Measurements from ENCODE around the gene TMEM217. TPM values are rescaled to one million over a fixed set of nuclear protein-coding genes. Genes with fewer than 3 reads are reported as not detected.
"Not testable (repeated sequence)": the region's sequence is repeated elsewhere in the genome, so short reads cannot be mapped to it uniquely, and the experiment has no call there.

Gene TMEM217
- total and polyA plus RNA-seq, 5 experiments from 2014 or later: 0.24 to 0.96 (median 0.54) TPM

- DNase-seq: no peak
- peaks cover 32 to 69% (median 64%) of the 10 kb centered on the region in 4 donors for H3K4me1 Mint-ChIP-seq
- peaks cover 0 to 2% (median 0%) of the 10 kb centered on the region in 5 donors for H3K27me3 Mint-ChIP-seq
- ATAC-seq: no peak
- H3K9me3 Mint-ChIP-seq: no peaks in the 10 kb centered on the region
- no peaks in the 10 kb centered on the region for H3K36me3 Mint-ChIP-seq
- POLR2A ChIA-PET: interaction anchor here (1.2 to 1.7 kb wide), 3 partner anchors 10 to 187 kb away, joined by 3 to 9 read pairs (median 4); no protein-coding TSS in a partner anchor
- peak overlapping the region in 1 of 10 donors; percentile 5 for H3K4me3 Mint-ChIP-seq
- H3K27ac Mint-ChIP-seq: peak overlapping the region in 7 of 10 donors; percentile 1 to 70 (median 33)
These were observed 53.8 kb downstream of the TMEM217 start for GRCh38 chr6:37204014-37204751.

GRCh38 chr6:37202788-37203491 lies 55.0 kb downstream of the TMEM217 start:
- H3K4me1 Mint-ChIP-seq: peaks cover 29 to 60% (median 56%) of the 10 kb centered on the region in 4 donors
- peak in 2 of 10 donors; percentile 23 to 27 for DNase-seq
- peak overlapping the region in 9 of 10 donors; percentile 1 to 62 (median 29) for H3K4me3 Mint-ChIP-seq

DNA sequence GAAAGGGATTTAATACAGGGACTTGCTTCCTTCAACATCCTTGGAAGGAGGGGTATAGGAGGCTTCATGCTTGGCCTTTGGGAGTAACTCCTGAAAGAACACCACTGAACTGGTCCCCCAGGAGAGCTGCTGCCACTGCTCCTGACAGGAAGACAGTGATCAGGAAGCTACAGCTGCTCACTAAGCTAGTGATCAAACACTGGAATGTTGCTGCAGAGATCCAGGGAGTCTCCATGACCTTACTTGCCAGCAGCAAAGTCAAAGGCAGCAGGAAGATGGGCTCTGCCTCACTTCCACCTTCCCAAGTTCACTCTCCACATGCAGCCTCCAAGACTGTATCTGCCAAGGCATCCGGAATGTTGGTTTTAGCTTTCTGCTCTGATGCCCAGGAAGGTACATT lies 56.2 kb downstream of the TMEM217 start:
- no peaks in the 10 kb centered on the region for H3K36me3 Mint-ChIP-seq
- ATAC-seq (no peak), DNase-seq (no peak)
- H3K27ac Mint-ChIP-seq: peak overlapping the region in 6 of 10 donors; percentile 49 to 92 (median 77)
- H3K27me3 Mint-ChIP-seq: no peaks in the 10 kb centered on the region
- H3K4me3 Mint-ChIP-seq: no peak overlapping the region
- POLR2A ChIA-PET: interaction anchor here (1.2 to 1.7 kb wide), 2 partner anchors 15 to 29 kb away, joined by 4 read pairs; no protein-coding TSS in a partner anchor
- no peaks in the 10 kb centered on the region for H3K9me3 Mint-ChIP-seq
- H3K4me1 Mint-ChIP-seq: peaks cover 19 to 48% (median 46%) of the 10 kb centered on the region in 4 donors

More at GRCh38 chr6:37202788-37203491, 55.0 kb downstream of the TMEM217 start:
- Mint-ChIP-seq H3K27me3 (peaks cover 0 to 2% (median 0%) of the 10 kb centered on the region in 5 donors), H3K27ac (peak overlapping the region; percentile 70 to 94 (median 88)), H3K36me3 (no peaks in the 10 kb centered on the region), H3K9me3 (no peaks in the 10 kb centered on the region)
- peak; percentile 67 to 72 for ATAC-seq
- POLR2A ChIA-PET: interaction anchor here (0.8 to 1.7 kb wide), 7 partner anchors 16 to 185 kb away, joined by 3 to 9 read pairs (median 3); no protein-coding TSS in a partner anchor

GRCh38 chr6:37200085-37200484 lies 57.9 kb downstream of the TMEM217 start:
- H3K27ac Mint-ChIP-seq: peak overlapping the region in 4 of 10 donors; percentile 38 to 76 (median 46)
- no peak for ATAC-seq
- DNase-seq: no peak
- H3K9me3 Mint-ChIP-seq: no peaks in the 10 kb centered on the region
- no peaks in the 10 kb centered on the region for H3K36me3 Mint-ChIP-seq
- POLR2A ChIA-PET: interaction anchor here (1.0 to 1.2 kb wide), 2 partner anchors 9 to 14 kb away, joined by 3 read pairs; no protein-coding TSS in a partner anchor
- H3K27me3 Mint-ChIP-seq: no peaks in the 10 kb centered on the region
- H3K4me1 Mint-ChIP-seq: peaks cover 17 to 39% (median 32%) of the 10 kb centered on the region in 4 donors
- H3K4me3 Mint-ChIP-seq: no peak overlapping the region

- ATAC-seq, DNase-seq, H3K27ac Mint-ChIP-seq, H3K9me3 Mint-ChIP-seq, H3K4me3 Mint-ChIP-seq, H3K27me3 Mint-ChIP-seq, H3K36me3 Mint-ChIP-seq: not testable (repeated sequence)
- POLR2A ChIA-PET: interaction anchor here (1.1 to 2.7 kb wide), 2 partner anchors 9 kb away, joined by 3 to 19 read pairs; no protein-coding TSS in a partner anchor
- H3K4me1 Mint-ChIP-seq: peaks cover 13 to 37% (median 29%) of the 10 kb centered on the region in 4 donors
These were observed 61.5 kb downstream of the TMEM217 start for GRCh38 chr6:37196451-37196850.

GRCh38 chr6:37194886-37195285 lies 63.1 kb downstream of the TMEM217 start:
- H3K4me3 Mint-ChIP-seq, H3K36me3 Mint-ChIP-seq, DNase-seq, H3K27me3 Mint-ChIP-seq, ATAC-seq, H3K9me3 Mint-ChIP-seq: not testable (repeated sequence)
- H3K27ac Mint-ChIP-seq: peak overlapping the region in 2 of 10 donors; percentile 24 to 81
- H3K4me1 Mint-ChIP-seq: peaks cover 16 to 35% (median 33%) of the 10 kb centered on the region in 4 donors
- POLR2A ChIA-PET: interaction anchor here (1.0 kb wide), 1 partner anchor 188 kb away, joined by 3 read pairs; no protein-coding TSS in a partner anchor

DNA sequence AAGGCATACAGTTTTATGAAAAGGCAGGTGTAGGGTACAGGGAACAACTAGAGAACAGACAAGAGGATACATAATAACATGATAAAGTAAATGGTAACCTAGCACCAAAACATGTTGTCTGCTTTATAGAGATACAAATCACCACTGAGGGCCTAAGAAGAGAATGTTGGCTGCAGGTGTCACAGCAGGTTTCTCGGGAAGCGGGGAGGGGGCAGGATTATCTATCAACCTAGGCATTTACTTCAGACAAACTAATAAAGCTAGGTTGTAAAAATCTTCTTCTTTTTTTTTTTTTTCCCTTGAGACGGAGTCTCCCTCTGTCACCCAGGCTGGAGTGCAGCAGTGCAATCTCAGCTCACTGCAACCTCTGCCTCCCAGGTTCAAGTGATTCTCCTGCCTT lies 65.3 kb downstream of the TMEM217 start:
- H3K9me3 Mint-ChIP-seq: peaks cover 0 to 2% (median 0%) of the 10 kb centered on the region in 9 donors
- POLR2A ChIA-PET: interaction anchor here (0.6 to 0.7 kb wide), 2 partner anchors 34 to 98 kb away, joined by 3 read pairs; no protein-coding TSS in a partner anchor
- DNase-seq (no peak), ATAC-seq (peak in 1 of 2 donors; percentile 33)
- H3K27ac Mint-ChIP-seq: peak overlapping the region in 9 of 10 donors; percentile 33 to 90 (median 72)
- peaks cover 17 to 51% (median 40%) of the 10 kb centered on the region in 4 donors for H3K4me1 Mint-ChIP-seq
- H3K27me3 Mint-ChIP-seq: no peaks in the 10 kb centered on the region
- H3K4me3 Mint-ChIP-seq: peak overlapping the region in 1 of 10 donors; percentile 24
- H3K36me3 Mint-ChIP-seq: no peaks in the 10 kb centered on the region

GRCh38 chr6:37190159-37190535 lies 67.8 kb downstream of the TMEM217 start:
- POLR2A ChIA-PET: interaction anchor here (0.7 to 2.3 kb wide), 7 partner anchors 8 to 1783 kb away, joined by 3 to 12 read pairs (median 6); partner anchors contain the start of gene PIM1
- ATAC-seq (no peak), DNase-seq (no peak)
- Mint-ChIP-seq H3K27ac (peak overlapping the region in 7 of 10 donors; percentile 52 to 81 (median 71)), H3K27me3 (no peaks in the 10 kb centered on the region), H3K9me3 (peaks cover 0 to 4% (median 0%) of the 10 kb centered on the region in 9 donors), H3K4me3 (peak overlapping the region in 6 of 10 donors; percentile 33 to 66 (median 45)), H3K4me1 (peaks cover 25 to 75% (median 63%) of the 10 kb centered on the region in 4 donors), H3K36me3 (peaks cover 0 to 2% (median 0%) of the 10 kb centered on the region in 3 donors)

GRCh38 chr6:37188962-37189510 lies 68.9 kb downstream of the TMEM217 start:
- POLR2A ChIA-PET: interaction anchor here (0.7 to 2.9 kb wide), 8 partner anchors 8 to 203 kb away, joined by 3 to 19 read pairs (median 6); partner anchors contain the start of genes MTCH1 and PIM1
- H3K9me3 Mint-ChIP-seq: peaks cover 0 to 4% (median 0%) of the 10 kb centered on the region in 9 donors
- DNase-seq: no peak
- H3K27me3 Mint-ChIP-seq: no peaks in the 10 kb centered on the region
- H3K4me1 Mint-ChIP-seq: peaks cover 21 to 75% (median 59%) of the 10 kb centered on the region in 4 donors
- H3K36me3 Mint-ChIP-seq: peaks cover 0 to 2% (median 0%) of the 10 kb centered on the region in 3 donors
- H3K4me3 Mint-ChIP-seq: peak overlapping the region in 2 of 10 donors; percentile 33 to 39
- peak overlapping the region in 4 of 10 donors; percentile 15 to 67 (median 40) for H3K27ac Mint-ChIP-seq
- no peak for ATAC-seq

- Mint-ChIP-seq H3K27ac (peak overlapping the region; percentile 88 to 97 (median 96)), H3K4me1 (peaks cover 21 to 80% (median 58%) of the 10 kb centered on the region in 4 donors), H3K27me3 (no peaks in the 10 kb centered on the region), H3K4me3 (peak overlapping the region; percentile 33 to 83 (median 74)), H3K36me3 (peaks cover 0 to 2% (median 0%) of the 10 kb centered on the region in 3 donors), H3K9me3 (peaks cover 0 to 4% (median 0%) of the 10 kb centered on the region in 9 donors)
- DNase-seq (peak in 2 of 10 donors; percentile 22 to 26), ATAC-seq (peak in 1 of 2 donors; percentile 50)
- POLR2A ChIA-PET: interaction anchor here (0.6 to 2.9 kb wide), 14 partner anchors 8 to 328 kb away, joined by 3 to 19 read pairs (median 6); partner anchors contain the start of gene PIM1
These were observed 70.5 kb downstream of the TMEM217 start for GRCh38 chr6:37187321-37188022.

Measured in naive thymus-derived CD8-positive, alpha-beta T cell (primary cell).